OCI-LY7 (cell line): ENCODE results near the gene CASP2.

Experiments used
- EZH2phosphoT487 ChIP-seq: fragments of 200-600 bp; sonication (generic); IDR thresholded peaks from 2 replicates; pipeline ENCODE4 v1.6.1; 2018; ENCODE audit warnings: low read depth, borderline replicate concordance, mild to moderate bottlenecking, mixed run types, antibody characterized with exemption, low read length, moderate library complexity, mixed read lengths
- TF ChIP-seq, protein P1 (sequence below): fragments of 200-600 bp; sonication (generic); conservative IDR thresholded peaks from 2 replicates; pipeline ENCODE4 v1.5.1; 2014; ENCODE audit warnings: mild to moderate bottlenecking, antibody characterized with exemption, low read length, moderate library complexity, mixed read lengths

DNA sequence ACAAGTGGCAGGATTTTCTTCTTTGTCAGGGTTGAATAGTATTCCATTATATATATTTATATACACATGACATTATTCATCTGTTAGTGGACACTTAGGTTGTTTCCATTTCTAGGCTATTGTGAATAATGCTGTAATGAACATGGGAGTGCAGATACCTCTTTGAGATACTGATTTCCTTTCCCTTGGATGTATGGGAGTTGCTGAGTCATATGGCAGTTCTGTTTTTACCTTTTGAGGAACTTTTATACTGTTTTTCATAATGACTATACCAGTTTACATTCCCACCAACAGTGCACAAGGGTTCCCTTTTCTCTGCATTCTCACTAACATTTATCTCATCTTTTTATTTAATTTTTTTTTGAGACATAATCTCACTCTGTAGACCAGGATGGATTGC, 26.0 kb downstream of the CASP2 start:
- TF ChIP-seq, protein P1, sequence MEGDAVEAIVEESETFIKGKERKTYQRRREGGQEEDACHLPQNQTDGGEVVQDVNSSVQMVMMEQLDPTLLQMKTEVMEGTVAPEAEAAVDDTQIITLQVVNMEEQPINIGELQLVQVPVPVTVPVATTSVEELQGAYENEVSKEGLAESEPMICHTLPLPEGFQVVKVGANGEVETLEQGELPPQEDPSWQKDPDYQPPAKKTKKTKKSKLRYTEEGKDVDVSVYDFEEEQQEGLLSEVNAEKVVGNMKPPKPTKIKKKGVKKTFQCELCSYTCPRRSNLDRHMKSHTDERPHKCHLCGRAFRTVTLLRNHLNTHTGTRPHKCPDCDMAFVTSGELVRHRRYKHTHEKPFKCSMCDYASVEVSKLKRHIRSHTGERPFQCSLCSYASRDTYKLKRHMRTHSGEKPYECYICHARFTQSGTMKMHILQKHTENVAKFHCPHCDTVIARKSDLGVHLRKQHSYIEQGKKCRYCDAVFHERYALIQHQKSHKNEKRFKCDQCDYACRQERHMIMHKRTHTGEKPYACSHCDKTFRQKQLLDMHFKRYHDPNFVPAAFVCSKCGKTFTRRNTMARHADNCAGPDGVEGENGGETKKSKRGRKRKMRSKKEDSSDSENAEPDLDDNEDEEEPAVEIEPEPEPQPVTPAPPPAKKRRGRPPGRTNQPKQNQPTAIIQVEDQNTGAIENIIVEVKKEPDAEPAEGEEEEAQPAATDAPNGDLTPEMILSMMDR = no peak
- TF ChIP-seq EZH2phosphoT487 = no peak
